Activated T-helper 1 cell treated with Interleukin-2 at 50 U/mL for 16 hours (primary cell): ENCODE data around the gene ABHD5.

Experiments
- DNase-seq: peaks from one replicate; pipeline ENCODE4 v3.0.0-alpha.2; 2020; ENCODE audit warnings: low read depth

The ABHD5 gene

DNA sequence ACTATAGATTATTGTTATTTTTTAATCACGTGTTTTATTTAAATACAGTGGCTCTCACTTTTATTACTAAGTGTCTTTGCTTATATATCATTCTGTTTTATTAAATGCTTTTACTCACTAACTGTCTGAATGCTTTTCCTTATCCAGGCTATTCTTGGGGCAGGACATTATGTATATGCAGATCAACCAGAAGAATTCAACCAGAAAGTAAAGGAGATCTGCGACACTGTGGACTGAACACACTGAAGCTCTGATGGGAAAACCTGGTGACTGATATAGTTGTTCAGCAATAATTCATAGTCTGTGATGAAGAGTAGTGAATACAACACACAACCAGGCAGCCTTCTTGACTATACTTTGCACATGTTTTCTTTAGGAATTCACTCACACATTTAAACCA, 27.6 kb downstream of the ABHD5 start:
- no peak for DNase-seq

DNA sequence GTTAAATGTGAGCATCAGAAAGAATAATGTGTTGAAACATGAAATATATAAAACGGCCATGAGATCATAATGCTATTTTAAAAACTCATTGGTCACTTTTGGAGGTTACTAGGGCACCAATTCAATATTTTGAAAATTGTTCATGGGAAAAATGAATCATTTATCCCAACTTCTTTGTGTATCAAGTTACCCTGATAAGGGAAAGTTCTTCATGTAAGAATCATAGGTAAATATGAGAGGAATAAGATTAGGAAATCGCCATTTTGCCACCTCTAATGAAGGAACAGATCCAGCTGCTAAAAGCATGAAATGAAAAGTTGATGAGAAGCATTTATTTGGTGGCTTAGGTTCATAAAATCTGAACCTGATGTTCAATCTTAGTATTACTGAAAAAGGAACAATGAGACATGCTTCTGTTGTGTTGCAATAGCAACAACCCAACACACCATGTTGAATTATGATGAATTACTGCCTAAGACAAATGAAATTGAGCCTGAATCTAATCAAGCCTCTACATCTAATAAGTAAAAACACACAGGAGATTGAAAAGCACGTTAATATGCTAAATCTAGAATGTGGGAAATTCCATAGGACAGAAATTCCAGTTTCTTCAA, 32.5 kb downstream of the ABHD5 start:
- no peak for DNase-seq

DNA sequence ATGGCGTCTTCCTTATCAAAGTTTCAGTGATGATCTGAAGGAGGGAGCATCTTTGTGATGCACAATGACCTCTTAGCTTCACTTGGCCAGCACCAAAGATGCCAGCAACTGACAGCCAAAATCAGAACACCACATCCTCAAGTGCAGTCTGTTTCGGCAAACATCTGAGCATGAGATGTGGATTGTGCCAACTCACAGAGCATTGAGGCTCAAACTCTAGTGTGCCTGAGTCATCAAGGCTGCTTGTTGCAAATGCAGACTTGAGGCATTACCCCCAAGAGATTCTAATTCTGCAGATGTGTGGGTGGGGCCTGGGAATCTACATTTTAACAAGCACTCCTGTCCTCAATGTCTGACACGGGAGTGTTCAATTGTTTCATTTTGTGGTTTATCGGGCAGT, 35.8 kb downstream of the ABHD5 start:
- DNase-seq, result no peak

DNA sequence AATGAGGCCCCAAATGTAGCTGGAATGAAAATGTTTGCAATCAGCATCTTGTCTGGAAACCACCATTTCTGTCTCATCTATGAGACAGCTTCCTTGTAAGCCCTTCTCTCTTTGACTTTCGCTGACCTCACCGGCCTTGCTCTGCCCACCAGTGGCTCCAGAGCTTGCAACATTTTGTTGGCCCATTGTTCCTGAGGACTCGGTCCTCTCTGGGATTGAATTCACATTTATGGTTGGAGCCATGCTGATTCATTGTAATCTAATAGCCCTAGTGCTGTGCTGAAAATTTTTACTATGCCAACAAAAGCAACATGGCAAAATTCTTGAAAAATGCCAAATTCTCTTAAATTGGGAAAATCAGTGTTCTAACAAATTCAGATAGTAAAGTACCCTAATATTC, 37.2 kb downstream of the ABHD5 start:
- no peak for DNase-seq

DNA sequence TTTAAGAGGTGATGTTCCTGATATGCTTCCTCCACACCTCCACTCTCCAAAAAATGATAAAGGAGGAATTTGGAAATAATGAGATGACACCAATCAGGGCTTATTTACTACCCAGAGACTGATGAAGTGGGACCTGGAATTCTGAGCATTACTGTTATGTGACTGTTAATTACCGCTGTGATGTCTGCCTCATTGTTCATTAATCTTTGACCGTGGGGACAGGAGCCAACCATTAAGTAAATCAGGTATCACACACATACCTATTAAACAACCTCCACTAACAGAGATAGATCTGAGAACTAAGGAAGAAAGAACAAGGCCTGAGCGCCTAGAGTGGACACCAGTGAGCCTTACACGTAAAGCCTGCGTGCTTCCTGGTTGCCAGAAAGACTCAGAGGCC, 37.7 kb downstream of the ABHD5 start:
- DNase-seq, result no peak

DNA sequence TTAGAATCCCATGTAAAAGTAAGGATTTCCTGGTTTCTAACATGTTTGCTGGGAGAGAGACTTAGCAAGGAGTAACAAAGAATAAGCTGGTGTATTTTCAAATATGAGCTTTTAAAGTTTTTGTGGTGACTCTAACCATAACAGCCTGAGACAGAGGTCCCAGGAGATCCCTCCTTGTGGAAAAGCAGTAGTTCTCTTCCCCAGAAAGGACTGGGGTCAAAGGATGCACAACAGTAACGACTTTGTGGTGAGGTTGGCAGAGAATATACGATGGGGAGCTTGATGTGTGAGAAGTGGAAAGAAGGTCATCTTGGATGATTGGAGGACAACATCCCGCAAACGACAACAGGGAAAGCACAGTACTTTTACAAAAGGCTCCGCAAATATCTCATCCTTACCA, 38.2 kb downstream of the ABHD5 start:
- DNase-seq, result no peak

DNA sequence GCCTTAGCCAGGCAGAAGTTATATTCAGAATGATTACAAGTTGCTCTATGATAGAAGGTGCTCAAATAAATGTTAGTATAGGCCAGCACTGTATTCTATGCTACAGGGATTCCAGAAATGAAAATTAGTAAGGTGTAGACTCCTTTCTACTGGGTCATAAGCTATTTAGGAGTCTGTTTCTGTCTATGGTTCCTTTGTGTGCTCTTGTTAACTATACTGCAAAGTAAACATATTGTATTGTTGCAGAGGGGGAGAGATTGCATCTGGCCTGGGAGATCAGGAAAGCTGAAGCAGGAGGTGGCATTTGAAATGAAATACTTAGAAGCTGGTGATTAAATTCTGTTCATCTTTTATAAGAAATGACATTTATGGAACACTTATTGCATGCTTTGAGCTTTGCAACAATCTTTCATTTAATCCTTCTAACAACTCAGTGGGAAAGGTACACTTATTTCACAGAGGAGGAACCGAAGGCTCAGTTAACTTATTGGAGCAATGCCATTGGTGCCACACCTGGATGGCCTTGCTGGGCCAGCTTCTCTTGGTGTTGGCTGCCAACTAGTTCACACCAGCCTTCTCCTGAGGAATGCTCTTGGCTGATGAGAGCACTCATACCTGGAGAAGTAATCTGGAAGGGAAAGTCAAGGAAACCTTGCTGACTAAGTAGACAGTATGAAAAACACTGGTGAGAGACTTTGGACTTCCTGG, 39.1 kb downstream of the ABHD5 start:
- no peak for DNase-seq

DNA sequence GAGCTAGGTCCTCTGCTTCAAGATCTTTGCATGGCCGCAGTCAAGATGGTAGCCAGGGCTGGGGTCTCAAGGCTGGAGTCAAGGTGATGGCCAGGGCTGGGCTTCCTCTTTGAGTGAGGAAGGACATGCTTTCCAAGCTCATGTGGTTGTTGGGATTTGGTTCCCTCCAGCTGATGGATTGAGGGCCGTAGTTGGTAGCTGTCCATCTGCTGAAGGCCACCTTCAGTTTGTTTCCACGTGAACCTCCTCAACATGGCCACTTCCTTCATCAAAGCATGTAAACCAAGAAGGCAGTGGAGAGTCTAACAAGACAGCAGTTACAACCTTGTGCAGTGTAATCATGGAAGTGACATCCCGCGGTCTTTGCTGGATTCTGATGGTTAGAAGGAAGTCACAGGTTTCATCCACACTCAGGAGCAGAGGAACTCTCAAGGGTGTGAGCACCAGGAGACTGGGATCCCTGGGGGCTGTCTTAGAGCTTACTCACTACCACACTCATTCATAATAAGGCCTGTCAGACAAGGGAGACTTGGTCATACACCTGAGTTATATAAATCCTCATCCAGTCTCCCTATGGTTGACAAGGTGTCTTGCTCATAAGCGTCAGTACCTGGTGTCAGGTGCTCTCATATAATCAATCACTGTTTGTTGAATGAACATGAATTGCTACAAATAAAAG, 42.1 kb downstream of the ABHD5 start:
- DNase-seq, result no peak

DNA sequence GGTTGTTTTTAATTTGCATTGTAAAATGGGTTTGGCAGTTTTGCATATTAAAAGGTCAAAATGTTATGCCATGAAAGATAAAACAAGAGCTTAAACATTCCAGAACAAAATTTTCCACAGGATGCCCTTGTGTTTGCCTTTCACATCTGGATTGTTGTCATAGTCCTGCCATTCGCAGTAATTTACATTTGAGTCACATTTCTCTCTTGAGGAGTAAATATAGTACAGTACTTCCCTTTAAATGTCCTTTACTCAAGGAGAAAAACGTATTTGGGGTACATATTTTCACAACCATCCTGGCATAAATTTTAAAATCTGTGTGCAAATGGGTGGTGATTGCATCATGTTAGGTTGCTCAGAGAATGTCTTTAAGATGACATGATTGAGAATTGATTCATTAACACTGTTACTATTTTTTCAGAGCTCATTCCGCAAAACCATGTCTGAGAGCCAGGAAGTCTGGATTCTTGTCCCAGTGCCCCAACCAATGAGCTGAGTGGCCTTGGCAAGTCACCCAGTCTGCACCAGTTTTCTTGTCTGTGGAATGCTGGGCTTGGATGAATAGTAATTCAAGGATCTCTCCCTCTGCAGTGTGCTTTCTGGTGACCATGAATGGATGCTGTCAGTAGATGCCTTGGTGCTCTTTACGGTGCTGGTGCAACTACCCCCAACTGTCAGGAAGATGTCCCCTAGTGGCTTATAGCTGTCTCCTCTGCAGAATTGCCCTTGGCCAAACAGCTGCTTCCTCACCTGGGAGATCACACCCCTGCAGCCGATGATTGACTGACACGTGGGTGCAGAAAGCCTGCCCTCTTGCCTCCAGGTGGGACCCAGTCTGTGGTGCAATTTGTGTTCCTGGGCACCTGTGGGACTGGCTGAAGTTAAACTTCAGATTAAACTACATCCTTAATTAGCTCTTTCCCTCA, 43.0 kb downstream of the ABHD5 start:
- no peak for DNase-seq

DNA sequence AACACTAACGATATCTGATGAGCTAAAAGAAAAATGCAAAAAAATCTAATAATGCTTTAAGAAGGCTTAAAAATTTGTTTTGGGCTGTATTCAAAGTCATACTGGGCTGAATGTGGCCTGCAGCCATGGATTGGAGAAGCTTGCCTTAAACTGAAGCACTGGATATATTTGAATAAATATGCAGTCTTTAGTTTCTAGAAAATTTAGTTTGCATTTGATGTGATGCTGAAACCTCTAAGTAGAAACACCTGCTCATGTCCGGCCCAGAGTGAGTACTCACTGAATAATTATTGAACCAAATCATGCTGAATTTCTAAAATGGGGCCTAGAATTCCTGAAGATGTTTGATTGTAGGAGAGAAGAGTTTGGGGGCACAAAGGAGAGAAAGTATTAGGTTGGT, 43.9 kb downstream of the ABHD5 start:
- no peak for DNase-seq

DNA sequence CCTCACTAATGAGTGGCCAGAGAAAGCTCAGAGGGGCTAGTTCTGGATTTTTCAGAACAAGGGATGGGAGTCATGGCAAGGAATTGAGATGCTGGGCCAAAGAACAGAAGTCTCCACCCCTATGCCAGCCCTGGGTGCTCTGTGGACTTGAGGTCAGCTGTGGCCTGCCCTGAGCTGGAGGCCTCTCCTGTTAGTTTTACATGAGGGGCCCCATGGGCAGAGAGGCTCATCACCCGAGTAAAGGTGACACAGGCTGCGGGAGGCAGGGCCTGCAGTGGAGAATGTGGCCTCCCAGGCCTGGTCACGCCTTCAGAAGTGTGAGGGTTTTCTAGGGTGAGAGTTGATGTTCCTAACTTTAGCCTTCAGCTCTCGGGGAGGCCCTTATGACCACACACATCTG, 44.9 kb downstream of the ABHD5 start:
- no peak for DNase-seq

DNA sequence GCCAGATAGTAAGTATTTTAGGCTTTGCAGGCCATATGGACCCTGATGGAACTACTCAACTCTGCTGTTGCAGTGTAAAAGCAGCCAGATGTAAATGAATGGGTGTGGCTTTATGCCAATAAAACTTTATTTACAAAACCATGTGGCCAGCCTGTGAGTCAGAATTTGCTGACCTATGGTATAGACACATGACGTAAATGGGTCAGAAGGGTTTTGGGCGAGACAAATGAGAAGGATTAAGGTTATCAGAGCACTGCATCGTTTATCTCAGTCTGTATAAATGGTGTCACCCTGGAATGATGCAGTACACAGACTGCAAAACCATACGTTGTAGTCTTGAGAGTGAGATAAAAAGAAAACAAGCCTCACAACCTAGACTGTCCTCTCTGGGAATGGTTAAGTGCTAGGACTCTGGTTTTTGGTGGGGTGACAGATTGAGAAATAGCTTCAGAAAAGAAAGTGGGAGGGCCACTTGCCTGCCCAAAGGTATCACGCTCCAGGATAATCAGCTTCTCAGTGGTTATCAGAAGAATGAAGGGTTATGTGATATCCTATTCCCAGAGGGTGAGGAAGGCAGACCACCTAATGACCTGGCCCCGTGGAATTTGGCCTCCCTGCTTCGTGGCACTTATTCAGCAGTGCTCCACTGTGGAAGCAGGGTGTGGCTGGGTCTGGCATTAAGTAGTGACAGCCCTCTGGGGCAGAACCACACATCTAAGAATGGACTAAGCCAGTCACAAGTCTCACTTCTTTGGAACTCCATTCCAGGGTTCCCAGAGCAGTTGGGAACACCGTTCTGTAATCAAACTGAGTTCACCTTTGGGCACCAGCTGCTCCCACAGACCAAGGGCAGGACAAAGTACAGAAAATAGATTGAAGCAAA, 46.1 kb downstream of the ABHD5 start:
- DNase-seq, result no peak

DNA sequence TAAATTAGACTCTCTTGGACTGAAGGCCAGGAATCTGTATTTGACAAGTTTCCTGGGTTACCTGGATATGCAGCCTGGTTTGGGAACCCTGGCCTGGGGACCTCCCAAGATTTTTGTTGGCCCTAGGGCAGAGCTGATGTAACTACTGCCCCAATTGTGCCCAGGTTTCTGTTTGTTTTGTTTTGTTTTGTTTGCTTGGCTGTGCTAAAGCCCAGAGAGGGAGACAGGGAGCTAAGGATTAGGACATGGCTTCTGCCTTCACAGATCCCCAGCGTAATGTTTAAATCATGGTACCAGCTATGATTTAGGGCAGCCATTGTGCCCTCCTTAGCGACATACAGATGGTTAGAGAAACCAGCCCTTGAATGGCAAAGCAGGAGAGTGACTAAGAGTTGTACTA, 47.6 kb downstream of the ABHD5 start:
- no peak for DNase-seq

DNA sequence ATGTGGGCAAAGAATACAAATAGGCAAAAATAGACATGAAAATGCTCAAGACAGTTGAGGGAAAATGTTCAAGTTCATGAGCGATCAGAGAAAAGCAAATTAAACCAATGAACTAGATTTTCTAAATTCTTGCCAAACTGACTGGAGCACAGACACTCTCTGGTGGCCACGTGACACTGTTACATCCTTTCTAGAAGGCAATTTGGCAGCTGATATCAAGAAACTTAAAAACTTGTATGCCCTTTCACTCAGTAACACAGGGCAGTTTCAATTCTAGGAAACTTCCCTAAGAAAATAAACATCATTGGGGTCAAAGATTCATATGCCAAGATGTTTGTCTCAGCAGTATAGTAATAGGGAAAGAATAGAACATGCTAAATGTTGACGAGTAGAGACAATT, 52.2 kb downstream of the ABHD5 start:
- DNase-seq, result no peak

DNA sequence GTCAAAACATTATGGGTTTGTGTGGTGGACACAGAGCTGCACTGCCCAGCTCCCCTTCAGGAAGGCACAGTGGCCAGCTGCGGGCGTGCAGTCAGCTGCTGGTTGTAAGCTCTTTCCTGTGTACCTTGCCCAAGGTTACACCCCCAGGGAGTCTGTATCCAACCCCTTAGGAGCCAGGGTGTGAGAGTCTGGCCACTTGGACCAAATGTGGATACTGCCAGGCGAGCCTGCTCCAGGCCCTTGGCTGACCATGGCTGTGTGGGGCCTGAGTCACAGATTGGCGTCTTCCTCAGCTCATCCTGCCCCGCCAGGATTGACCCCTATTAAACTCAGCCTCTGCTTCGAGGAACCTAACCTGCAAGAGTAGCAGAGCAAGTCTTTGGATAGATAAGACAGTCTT, 56.9 kb downstream of the ABHD5 start:
- DNase-seq, result no peak

DNA sequence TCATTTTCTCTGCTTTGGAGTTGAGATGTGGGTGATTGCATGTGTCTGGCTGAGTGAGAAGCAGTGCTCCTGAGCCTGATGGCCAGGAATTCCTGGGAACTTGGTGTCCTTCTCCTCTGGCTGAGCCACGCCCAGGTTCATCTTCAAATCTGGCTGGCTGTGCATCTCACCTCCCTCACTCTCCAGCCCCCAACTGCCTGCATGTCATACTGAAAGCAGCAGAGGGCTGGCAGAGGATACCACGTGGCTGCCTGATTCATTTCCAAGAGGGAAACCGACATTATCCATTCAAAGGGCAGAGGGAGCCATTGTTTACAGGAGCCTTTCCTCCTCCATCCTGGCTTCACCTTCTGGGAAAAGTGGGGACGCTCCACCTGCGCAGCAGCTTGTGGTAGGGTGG, 57.4 kb downstream of the ABHD5 start:
- DNase-seq, result no peak

DNA sequence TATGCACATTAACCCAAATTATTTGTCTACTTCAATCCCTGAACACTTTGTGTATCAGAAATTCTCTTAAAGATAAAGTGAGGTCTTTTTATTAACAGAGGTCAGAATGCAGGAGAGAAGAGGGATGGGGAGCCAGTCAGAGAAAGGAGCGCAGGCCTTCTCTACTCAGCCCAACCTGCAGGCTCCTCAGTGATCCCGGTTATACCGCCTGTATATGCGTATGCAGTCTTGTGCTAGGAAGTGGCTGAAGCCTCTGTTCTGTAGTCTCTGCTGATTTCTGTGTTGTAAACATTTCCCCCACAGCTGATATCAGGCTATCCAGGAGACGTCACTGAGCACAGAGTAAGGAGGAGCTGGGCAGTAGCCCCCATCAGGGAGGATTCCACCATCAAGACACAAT, 57.9 kb downstream of the ABHD5 start:
- DNase-seq, result no peak

DNA sequence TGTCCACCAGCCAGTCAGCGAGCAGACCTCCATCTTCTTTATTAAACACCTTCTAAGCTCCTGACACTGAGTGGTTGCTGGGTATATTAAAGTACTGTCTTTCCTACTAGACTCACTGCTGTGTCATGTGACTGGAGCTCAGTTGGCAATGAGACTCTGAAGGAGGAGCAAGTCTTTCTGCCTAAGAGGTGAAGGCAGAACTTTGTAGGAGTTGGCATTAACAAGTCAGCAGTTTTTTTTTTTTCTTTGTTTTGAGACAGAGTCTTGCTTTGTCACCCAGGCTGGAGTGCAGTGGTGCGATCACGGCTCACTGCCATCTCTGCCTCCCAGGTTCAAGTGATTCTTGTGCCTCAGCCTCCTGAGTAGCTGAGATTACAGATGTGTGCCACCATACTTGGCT, 62.2 kb downstream of the ABHD5 start:
- DNase-seq, result no peak

DNA sequence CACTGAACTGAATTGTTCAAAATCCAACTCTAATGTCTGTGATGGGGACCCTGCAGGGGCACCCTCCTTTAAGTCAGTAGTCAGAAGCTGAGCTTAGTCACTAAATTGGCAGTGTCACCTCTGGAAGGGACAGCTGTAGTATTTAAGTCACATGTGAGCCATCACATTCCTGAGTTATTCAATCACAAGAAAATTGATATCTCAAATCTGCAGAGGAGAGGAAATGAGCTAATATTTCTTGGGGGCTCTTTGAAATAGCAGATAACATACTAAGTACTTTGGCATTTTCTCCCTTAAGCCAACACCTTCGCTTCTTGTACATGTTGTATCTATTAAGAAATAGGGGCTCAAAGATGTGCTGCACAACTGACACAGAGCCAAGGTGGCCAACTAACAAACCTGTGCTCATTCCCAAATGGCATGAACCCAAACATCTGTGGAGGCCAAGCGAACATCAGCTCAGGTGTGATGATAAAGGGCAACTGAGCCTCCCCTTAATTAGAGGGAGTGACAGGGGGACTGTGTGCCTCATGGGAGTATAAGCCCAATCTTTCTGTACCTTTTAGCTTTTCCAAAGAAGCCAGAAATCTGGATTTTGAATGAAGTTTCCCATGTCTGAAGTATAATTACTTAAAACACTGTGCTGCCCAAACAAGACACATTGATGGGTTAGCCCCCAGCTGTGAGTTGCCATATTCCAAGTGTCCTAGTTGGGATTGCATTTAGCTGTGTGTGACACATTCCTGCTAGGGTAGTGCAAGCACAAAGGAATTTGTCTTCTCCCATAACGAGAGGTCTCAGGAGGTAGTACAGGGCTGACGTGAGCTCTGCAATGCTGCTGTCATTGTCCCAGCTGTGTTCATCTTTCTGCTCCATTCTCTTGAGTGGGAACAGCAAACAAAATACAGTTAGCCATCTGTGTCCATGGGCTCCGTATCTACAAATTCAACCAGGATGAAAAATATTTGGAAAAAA, 63.3 kb downstream of the ABHD5 start:
- no peak for DNase-seq

DNA sequence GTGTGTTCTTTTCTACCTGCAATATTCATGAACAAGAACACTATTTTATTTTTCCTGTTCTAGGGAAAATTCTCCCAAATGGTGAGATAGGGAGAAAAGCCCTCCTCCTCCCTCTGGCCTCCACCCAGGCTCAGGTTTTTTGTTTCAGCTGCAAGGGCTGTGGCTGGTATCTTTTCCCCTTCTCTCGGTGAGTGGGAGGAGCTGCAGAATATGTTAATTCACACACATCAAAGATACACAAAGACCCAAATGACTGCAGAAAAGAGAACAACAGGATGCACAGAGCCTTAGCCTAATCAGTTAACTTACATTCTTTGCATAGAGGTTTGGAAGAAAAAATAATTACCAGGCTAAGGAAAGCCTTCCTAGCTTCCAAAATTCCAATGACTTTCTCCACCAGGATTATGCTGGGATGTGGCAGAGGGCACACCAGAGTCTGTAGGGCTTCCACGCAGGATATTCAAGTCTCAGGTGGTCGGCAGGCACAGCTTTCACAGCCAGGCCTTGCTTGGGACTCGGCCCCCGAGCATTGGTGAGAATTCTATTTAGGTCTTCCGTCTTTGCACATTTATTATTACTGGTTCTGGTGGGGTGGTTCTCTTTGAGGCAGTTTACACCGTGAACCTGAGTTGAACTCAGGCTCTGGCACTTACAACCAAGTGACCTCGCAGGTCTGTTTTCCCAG, 64.9 kb downstream of the ABHD5 start:
- peak; percentile 7 for DNase-seq
